Body of pancreas (tissue), 4 donors: ENCODE results near the gene RBX1.

ENCODE experiments used
- CTCF ChIP-seq, 7 experiments: fragments of 450-650 bp in 4 of 7; fragments of 200-600 bp in 3 of 7; sonication (generic) in 3 of 7; IDR thresholded peaks; one replicate each; pipeline ENCODE4 v1.5.1; 2016 to 2019; ENCODE audit warnings: antibody characterized with exemption in 7 of 7
- POLR2A ChIP-seq, 3 donors: fragments of 450-650 bp; IDR thresholded peaks; one replicate each; pipeline ENCODE4 v1.6.1; 2016; ENCODE audit warnings: antibody characterized with exemption in 3 of 3, mild to moderate bottlenecking in 2 of 3

GRCh38 chr22:40922484-40923303 is 28.5 kb upstream of the RBX1 start:
- TF ChIP-seq CTCF (IDR thresholded peaks at IDR 0.05), result peak; percentile 38 to 89 (median 83)
- no peak for TF ChIP-seq POLR2A (IDR thresholded peaks at IDR 0.05)
